ENCODE results near the gene ST3GAL6. TPM values are rescaled to one million over a fixed set of nuclear protein-coding genes. Genes with fewer than 3 reads are reported as not detected.
A peak's percentile ranks its signal among the peaks of the same experiment; 100 is the strongest.

The ST3GAL6 gene
- total RNA-seq, 1 donor from 2014 or later = 29.4 TPM

GRCh38 chr3:98761643-98762229 is 1.4 kb upstream of the ST3GAL6 start:
- Histone ChIP-seq H3K36me3 (no peaks in the 10 kb centered on the region), H3K27me3 (no peaks in the 10 kb centered on the region), H3K4me3 (no peak overlapping the region), H3K9me3 (no peaks in the 10 kb centered on the region), H3K4me1 (peaks cover 38% of the 10 kb centered on the region), H3K27ac (peak overlapping the region; percentile 34)
- DNase-seq (no peak), ATAC-seq (peak; percentile 59)
- intact Hi-C loops (cut with DNase I) = no loop called here
- TF ChIP-seq CTCF (IDR thresholded peaks at IDR 0.05) = no peak

- Histone ChIP-seq H3K27ac (peak overlapping the region; percentile 65), H3K4me1 (peaks cover 38% of the 10 kb centered on the region), H3K36me3 (no peaks in the 10 kb centered on the region), H3K4me3 (peak overlapping the region; percentile 39), H3K27me3 (no peaks in the 10 kb centered on the region), H3K9me3 (no peaks in the 10 kb centered on the region)
- intact Hi-C loops (cut with DNase I) = no loop called here
- no peak for DNase-seq
- ATAC-seq = no peak
- TF ChIP-seq CTCF (IDR thresholded peaks at IDR 0.05) = no peak
These were observed 779 bp downstream of the ST3GAL6 start for GRCh38 chr3:98763819-98764418.

- intact Hi-C loops (cut with DNase I) = no loop called here
- Histone ChIP-seq H3K9me3 (no peaks in the 10 kb centered on the region), H3K36me3 (no peaks in the 10 kb centered on the region), H3K4me1 (peaks cover 42% of the 10 kb centered on the region), H3K27ac (peak overlapping the region; percentile 65), H3K4me3 (peak overlapping the region; percentile 39), H3K27me3 (no peaks in the 10 kb centered on the region)
- no peak for TF ChIP-seq CTCF (IDR thresholded peaks at IDR 0.05)
- DNase-seq = no peak
- peak; percentile 77 for ATAC-seq
These were observed 1.3 kb downstream of the ST3GAL6 start for GRCh38 chr3:98764472-98764884.

- Histone ChIP-seq H3K4me3 (no peak overlapping the region), H3K27ac (no peak overlapping the region), H3K9me3 (no peaks in the 10 kb centered on the region), H3K27me3 (no peaks in the 10 kb centered on the region), H3K36me3 (no peaks in the 10 kb centered on the region), H3K4me1 (peaks cover 50% of the 10 kb centered on the region)
- no peak for DNase-seq
- ATAC-seq = no peak
- TF ChIP-seq CTCF (IDR thresholded peaks at IDR 0.05) = no peak
- intact Hi-C loops (cut with DNase I) = no loop called here
These were observed 2.6 kb downstream of the ST3GAL6 start for GRCh38 chr3:98765721-98766120.

GRCh38 chr3:98766924-98767323 is 3.8 kb downstream of the ST3GAL6 start:
- Histone ChIP-seq H3K9me3 (no peaks in the 10 kb centered on the region), H3K4me3 (no peak overlapping the region), H3K27ac (no peak overlapping the region), H3K36me3 (no peaks in the 10 kb centered on the region), H3K4me1 (peaks cover 54% of the 10 kb centered on the region), H3K27me3 (no peaks in the 10 kb centered on the region)
- DNase-seq (no peak), ATAC-seq (no peak)
- TF ChIP-seq CTCF (IDR thresholded peaks at IDR 0.05) = no peak
- intact Hi-C loops (cut with DNase I) = no loop called here
